ENCODE measurements around the gene GOLGB1. TPM values are rescaled to one million over a fixed set of nuclear protein-coding genes. Genes with fewer than 3 reads are reported as not detected.

The GOLGB1 gene
- total RNA-seq, 1 experiment from 2014 or later = 31.3 TPM

GRCh38 chr3:121648219-121648958 lies 101.2 kb downstream of the GOLGB1 start:
- ATAC-seq (no peak), DNase-seq (ENCODE audit: low read depth, low spot score) (no peak)
- Histone ChIP-seq H3K27ac (ENCODE audit: low read depth, low read length) (no peak overlapping the region), H3K36me3 (ENCODE audit: control insufficient read depth in 1 of 2, insufficient read depth in 2 of 2, low read length in 2 of 2) (no peaks in the 10 kb centered on the region), H2AFZ (ENCODE audit: low read depth, low read length, poor library complexity, severe bottlenecking) (no peak overlapping the region), H3K4me3 (replicated peaks in 1 of 2; ENCODE audit: low read depth in 1 of 2, low read length in 2 of 2) (no peak overlapping the region), H3K79me2 (ENCODE audit: insufficient read depth, low read length) (no peaks in the 10 kb centered on the region), H3K4me2 (ENCODE audit: low read length) (no peak overlapping the region), H3K9me2 (ENCODE audit: insufficient read depth) (no peaks in the 10 kb centered on the region), H3K9me3 (ENCODE audit: control insufficient read depth in 1 of 2, insufficient read depth in 1 of 2, low read depth in 1 of 2, low read length in 2 of 2) (no peaks in the 10 kb centered on the region), H3K27me3 (ENCODE audit: insufficient read depth, low read length) (peaks cover 1% of the 10 kb centered on the region; the same call in 1 of the 2 replicates), H4K20me1 (ENCODE audit: insufficient read depth) (no peaks in the 10 kb centered on the region), H3K9ac (ENCODE audit: low read length) (no peak overlapping the region), H3K4me1 (ENCODE audit: control insufficient read depth in 1 of 2, insufficient read depth in 2 of 2, low read length in 2 of 2) (peaks cover 0 to 4% of the 10 kb centered on the region in 2 experiments; a peak in 1 of 4 replicates)
- BruUV-seq (replicated peaks) = no TSS peak
- RAD21 ChIA-PET (ENCODE audit: low non-redundant PET in 1 of 2, low total read pairs in 2 of 2, uncharacterized antibody in 2 of 2, unreplicated experiment in 2 of 2) = no interaction called here
- POLR2A ChIA-PET = no interaction called here
- CTCF ChIA-PET = no interaction called here
- no peak for TF ChIP-seq EGR1 (IDR thresholded peaks at IDR 0.05; ENCODE audit: low read depth)
- TF ChIP-seq CTCF (IDR thresholded peaks at IDR 0.05 in 2 of 3, conservative IDR thresholded peaks at IDR 0.05 in 1 of 3; ENCODE audit: borderline replicate concordance in 1 of 3, insufficient read depth in 1 of 3, low read depth in 2 of 3, low read length in 2 of 3) = no peak
- no peak for TF ChIP-seq FOSL1 (IDR thresholded peaks at IDR 0.05; ENCODE audit: low read depth)
- no peak for TF ChIP-seq CBX3 (IDR thresholded peaks at IDR 0.05; ENCODE audit: low read depth)
- no peak for TF ChIP-seq MAX (IDR thresholded peaks at IDR 0.05)
- no peak for TF ChIP-seq ELF1 (IDR thresholded peaks at IDR 0.05; ENCODE audit: borderline replicate concordance, low read depth)
- TF ChIP-seq ZBTB33 (IDR thresholded peaks at IDR 0.05; ENCODE audit: extremely low read depth, insufficient replicate concordance, low read length) = no peak
- TF ChIP-seq EZH2phosphoT487 (IDR thresholded peaks at IDR 0.05; ENCODE audit: borderline replicate concordance) = no peak
- no peak for TF ChIP-seq POLR2AphosphoS5 (IDR thresholded peaks at IDR 0.05; ENCODE audit: low read depth, low read length)
- TF ChIP-seq TCF7L2 (IDR thresholded peaks at IDR 0.05; ENCODE audit: borderline replicate concordance, extremely low read depth, insufficient read depth, insufficient read length) = no peak
- no peak for TF ChIP-seq ZFX (IDR thresholded peaks at IDR 0.05)
- no peak for TF ChIP-seq EZH2 (IDR thresholded peaks at IDR 0.05)
- intact Hi-C loops (cut with micrococcal nuclease) = no loop called here
